Prostate gland (tissue), 2 donors: ENCODE results near the gene PRR19. TPM values are rescaled to one million over a fixed set of nuclear protein-coding genes. Genes with fewer than 3 reads are reported as not detected.
A peak's percentile ranks its signal among the peaks of the same experiment; 100 is the strongest.

ENCODE experiments used
- DNase-seq: peaks from one replicate; pipeline ENCODE4 v3.0.0-alpha.2; 2019; ENCODE audit warnings: low spot score
- H3K27ac ChIP-seq, 2 donors: fragments of 200-600 bp; sonication (generic); 2 replicates each; pipeline ENCODE4 v1.5.1; 2017 to 2019
- H3K27me3 ChIP-seq: fragments of 200-600 bp; sonication (generic); replicated peaks from 2 replicates; pipeline ENCODE4 v1.5.1; 2019; ENCODE audit not compliant: insufficient read depth
- H3K36me3 ChIP-seq, 2 donors: fragments of 200-600 bp; sonication (generic); 1 replicate in 1 of 2; 2 replicates in 1 of 2; pipeline versions ENCODE4 v1.5.1 to v1.8.1; 2017 to 2019
- H3K4me1 ChIP-seq: fragments of 200-600 bp; sonication (generic); replicated peaks from 2 replicates; pipeline ENCODE4 v1.5.1; 2019
- H3K4me3 ChIP-seq, 2 donors: fragments of 200-600 bp; sonication (generic); 2 replicates each; pipeline ENCODE4 v1.5.1; 2017 to 2019
- H3K9me3 ChIP-seq: fragments of 200-600 bp; sonication (generic); 2 replicates; pipeline ENCODE4 v1.5.1; 2017
- CTCF ChIP-seq, 4 experiments: fragments of 200-600 bp in 2 of 4; fragments of 450-650 bp in 2 of 4; sonication (generic) in 2 of 4; IDR thresholded peaks; 1 replicate in 3 of 4; 2 replicates in 1 of 4; pipeline ENCODE4 v1.5.1; 2016 to 2019; ENCODE audit warnings: antibody characterized with exemption in 4 of 4, mild to moderate bottlenecking in 2 of 4, moderate library complexity in 2 of 4
- POLR2A ChIP-seq: fragments of 450-650 bp; IDR thresholded peaks from one replicate; pipeline ENCODE4 v1.6.1; 2016; ENCODE audit warnings: antibody characterized with exemption, mild to moderate bottlenecking
- POLR2AphosphoS5 ChIP-seq: sonication (generic); formaldehyde crosslinking; IDR thresholded peaks from one replicate; pipeline ENCODE4 v1.6.1; 2017; ENCODE audit warnings: antibody characterized with exemption
- WGBS: methylation state at CpG from one replicate; pipeline ENCODE4 v1.1.5; 2018; 5-methylcytosine and 5-hydroxymethylcytosine counted together
- intact Hi-C: fragments of 100-400 bp; cut with DNase I; formaldehyde crosslinking; loops from one replicate; pipeline ENCODE4 v1.14.2; 2022
- total RNA-seq, 2 donors: library from RNA; depleted of rRNA; stranded (reverse); fragments of >200 nt; gene quantifications; one replicate each; pipeline ENCODE4 v1.1.0, GENCODE V29; 2016

The PRR19 gene
- total RNA-seq, 2 donors from 2014 or later = 0.32 to 8.4 TPM

DNA sequence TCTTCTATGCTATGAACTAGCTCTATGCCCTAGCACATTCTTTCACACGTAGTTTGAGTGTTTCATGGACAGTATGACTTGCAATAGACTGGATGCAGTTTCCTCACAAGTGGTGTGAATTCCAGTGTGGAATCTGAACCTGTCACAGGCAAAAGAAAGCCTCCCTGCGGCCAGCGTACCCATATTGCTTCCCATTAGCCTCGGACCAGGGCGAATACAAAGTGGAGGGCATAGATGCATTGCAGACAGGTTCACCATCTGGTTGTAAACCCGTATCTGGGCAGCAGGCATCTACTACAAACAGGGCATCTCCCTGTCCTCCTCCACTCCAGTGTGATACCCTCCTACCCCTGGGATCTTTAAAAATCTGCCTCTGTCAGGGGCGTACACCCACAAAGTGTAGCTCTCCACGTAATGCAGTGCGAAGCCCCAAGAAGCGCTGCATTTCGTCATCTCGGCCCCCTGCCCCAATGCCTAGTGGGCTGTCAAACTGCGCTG is 34.2 kb upstream of the PRR19 start:
- 8% methylated on average over 13 of the region's 13 CpGs for WGBS

GRCh38 chr19:42268142-42268703 is 33.7 kb upstream of the PRR19 start:
- Histone ChIP-seq H3K4me3 (peak overlapping the region; percentile 61 to 80), H3K36me3 (peaks cover 7 to 9% of the 10 kb centered on the region in 2 donors), H3K27me3 (no peaks in the 10 kb centered on the region), H3K9me3 (no peaks in the 10 kb centered on the region), H3K27ac (peak overlapping the region; percentile 97 to 99), H3K4me1 (peaks cover 5% of the 10 kb centered on the region)
- intact Hi-C loops = loop anchor here (1.0 to 2.0 kb wide), 2 partner anchors 13 to 15 kb away; partner anchors contain the start of gene ERF
- DNase-seq = peak; percentile 100
- peak; percentile 100 for TF ChIP-seq POLR2AphosphoS5
- peak; percentile 97 for TF ChIP-seq POLR2A
- peak in 2 of 4 experiments; percentile 37 to 56 for TF ChIP-seq CTCF (IDR thresholded peaks at IDR 0.05)
- WGBS = 0% methylated on average over 40 of the region's 46 CpGs

More for the DNA sequence above, 34.2 kb upstream of the PRR19 start:
- no peak for TF ChIP-seq POLR2A
- Histone ChIP-seq H3K27ac (peak overlapping the region; percentile 97 to 99), H3K36me3 (peaks cover 3 to 4% of the 10 kb centered on the region in 2 donors), H3K27me3 (no peaks in the 10 kb centered on the region), H3K9me3 (no peaks in the 10 kb centered on the region), H3K4me1 (peaks cover 5% of the 10 kb centered on the region), H3K4me3 (peak overlapping the region; percentile 61 to 80)
- intact Hi-C loops = loop anchor here (1.0 to 2.0 kb wide), 2 partner anchors 12 to 15 kb away; partner anchors contain the start of gene ERF
- DNase-seq = no peak

- H3K9me3 ChIP-seq = no peaks in the 10 kb centered on the region
- H3K27ac ChIP-seq = peak within 1 kb of the TSS; percentile 97 to 99
- peaks cover 5% of the 10 kb centered on the region for H3K4me1 ChIP-seq
- TF ChIP-seq CTCF (IDR thresholded peaks at IDR 0.05) = no peak
- peak; percentile 58 for TF ChIP-seq POLR2A
- peak; percentile 92 for TF ChIP-seq POLR2AphosphoS5
- H3K36me3 ChIP-seq = peaks cover 11 to 15% of the 10 kb centered on the region in 2 donors
- DNase-seq = peak; percentile 100
- intact Hi-C loops = loop anchor here (1.0 to 2.0 kb wide), 2 partner anchors 14 kb away; partner anchors contain the start of gene ERF
- H3K27me3 ChIP-seq = no peaks in the 10 kb centered on the region
- under 1% methylated on average over 51 of the region's 52 CpGs for WGBS
- H3K4me3 ChIP-seq = peak within 1 kb of the TSS; percentile 61 to 80
Observed at GRCh38 chr19:42268704-42269477, 33.0 kb upstream of the PRR19 start, which contains the start of gene CIC. Gene CIC (plus strand): TSS chr19:42269252. CDS start chr19:42271784, 2,532 bp downstream.

GRCh38 chr19:42269478-42270345 is 32.2 kb upstream of the PRR19 start:
- intact Hi-C loops = loop anchor here (2.0 kb wide), 1 partner anchor 13 kb away; no protein-coding TSS in a partner anchor
- peaks cover 15 to 17% of the 10 kb centered on the region in 2 donors for H3K36me3 ChIP-seq
- peak overlapping the region; percentile 95 to 99 for H3K27ac ChIP-seq
- H3K27me3 ChIP-seq = no peaks in the 10 kb centered on the region
- peaks cover 10% of the 10 kb centered on the region for H3K4me1 ChIP-seq
- 29% methylated on average over 10 of the region's 10 CpGs for WGBS
- H3K9me3 ChIP-seq = no peaks in the 10 kb centered on the region
- H3K4me3 ChIP-seq = peak overlapping the region; percentile 60 to 67
- TF ChIP-seq POLR2A (no peak), POLR2AphosphoS5 (no peak), CTCF (IDR thresholded peaks at IDR 0.05) (no peak)
- no peak for DNase-seq
